Osteoblast (primary cell): Measurements from ENCODE around the gene SRF. TPM values are rescaled to one million over a fixed set of nuclear protein-coding genes. Genes with fewer than 3 reads are reported as not detected.
A peak's percentile ranks its signal among the peaks of the same experiment; 100 is the strongest.

Experiments
- DNase-seq: peaks from one replicate; pipeline ENCODE4 v3.0.0; 2011; ENCODE audit warnings: low spot score, mixed read lengths; ENCODE audit not compliant: insufficient read length; ENCODE audit errors: missing footprints
- H2AFZ ChIP-seq: 2 replicates; pipeline ENCODE4 v1.6.0; 2011; ENCODE audit warnings: mild to moderate bottlenecking, low read length
- H3K27ac ChIP-seq: 2 replicates; pipeline ENCODE4 v1.5.1; 2011; ENCODE audit warnings: mild to moderate bottlenecking, low read depth, low read length, moderate library complexity
- H3K27me3 ChIP-seq: 2 replicates; pipeline ENCODE4 v1.6.0; 2012; ENCODE audit warnings: mild to moderate bottlenecking, control low read depth, inconsistent platforms, low read length, moderate library complexity; ENCODE audit not compliant: insufficient read depth
- H3K36me3 ChIP-seq: 2 replicates; pipeline ENCODE4 v1.5.1; 2011; ENCODE audit warnings: mild to moderate bottlenecking, low read length, control low read depth, moderate library complexity; ENCODE audit not compliant: insufficient read depth
- H3K4me1 ChIP-seq: 2 replicates; pipeline ENCODE4 v1.5.1; 2011; ENCODE audit warnings: mild to moderate bottlenecking, low read length, control low read depth, moderate library complexity; ENCODE audit not compliant: insufficient read depth
- H3K4me2 ChIP-seq: 2 replicates; pipeline ENCODE4 v1.6.0; 2011; ENCODE audit warnings: mild to moderate bottlenecking, low read length; ENCODE audit not compliant: insufficient read depth
- H3K4me3 ChIP-seq: fragments of 200-600 bp; sonication (generic); 3 replicates; pipeline ENCODE4 v1.5.1; 2012; ENCODE audit warnings: mild to moderate bottlenecking, low read length, inconsistent platforms; ENCODE audit not compliant: insufficient read depth
- H3K79me2 ChIP-seq: 2 replicates; pipeline ENCODE4 v1.6.0; 2012; ENCODE audit warnings: mild to moderate bottlenecking, low read length, control low read depth, inconsistent platforms; ENCODE audit not compliant: insufficient read depth
- H3K9me3 ChIP-seq: 2 replicates; pipeline ENCODE4 v1.5.1; 2011; ENCODE audit warnings: low read depth, low read length, control low read depth
- H4K20me1 ChIP-seq: 2 replicates; pipeline ENCODE4 v1.6.0; 2012; ENCODE audit warnings: mild to moderate bottlenecking, low read length, control low read depth; ENCODE audit not compliant: insufficient read depth
- CTCF ChIP-seq: IDR thresholded peaks from 2 replicates; pipeline ENCODE4 v1.5.1; 2011; ENCODE audit warnings: mild to moderate bottlenecking, low read depth, low read length, moderate library complexity; ENCODE audit errors: extremely low read depth
- total RNA-seq: library from RNA; depleted of rRNA; stranded (reverse); fragments of >200 nt; gene quantifications from 2 replicates; pipeline ENCODE4 v1.2.3, GENCODE V29; 2012

Gene SRF
- total RNA-seq, 1 donor, result 20.6 TPM

GRCh38 chr6:43171707-43172103 lies 636 bp downstream of the SRF start:
- DNase-seq, result no peak
- no peak overlapping the region for H2AFZ ChIP-seq

GRCh38 chr6:43172104-43173007 lies 1.3 kb downstream of the SRF start:
- Histone ChIP-seq H3K4me2 (peak overlapping the region; percentile 96), H3K4me1 (peaks cover 36% of the 10 kb centered on the region), H3K79me2 (peaks cover 50% of the 10 kb centered on the region), H3K9me3 (no peaks in the 10 kb centered on the region), H3K36me3 (peaks cover 23% of the 10 kb centered on the region), H4K20me1 (peaks cover 33% of the 10 kb centered on the region), H2AFZ (no peak overlapping the region), H3K27me3 (no peaks in the 10 kb centered on the region), H3K27ac (peak overlapping the region; percentile 92), H3K4me3 (peak overlapping the region; percentile 86)
- TF ChIP-seq CTCF, result no peak
- DNase-seq, result peak; percentile 83

More at GRCh38 chr6:43171707-43172103, 636 bp downstream of the SRF start:
- peaks cover 31% of the 10 kb centered on the region for H4K20me1 ChIP-seq
- peak overlapping the region; percentile 86 for H3K4me3 ChIP-seq
- H3K27ac ChIP-seq, result peak overlapping the region; percentile 92
- TF ChIP-seq CTCF, result no peak
- no peaks in the 10 kb centered on the region for H3K27me3 ChIP-seq
- peaks cover 46% of the 10 kb centered on the region for H3K79me2 ChIP-seq
- H3K36me3 ChIP-seq, result peaks cover 19% of the 10 kb centered on the region
- H3K9me3 ChIP-seq, result no peaks in the 10 kb centered on the region
- H3K4me2 ChIP-seq, result peak overlapping the region; percentile 96
- peaks cover 36% of the 10 kb centered on the region for H3K4me1 ChIP-seq

- no peak for DNase-seq
- no peak overlapping the region for H2AFZ ChIP-seq
- no peak for TF ChIP-seq CTCF
- H3K79me2 ChIP-seq, result peaks cover 59% of the 10 kb centered on the region
- H3K9me3 ChIP-seq, result no peaks in the 10 kb centered on the region
- H3K4me2 ChIP-seq, result peak overlapping the region; percentile 96
- H3K4me1 ChIP-seq, result peaks cover 36% of the 10 kb centered on the region
- peak overlapping the region; percentile 86 for H3K4me3 ChIP-seq
- no peaks in the 10 kb centered on the region for H3K27me3 ChIP-seq
- H3K36me3 ChIP-seq, result peaks cover 33% of the 10 kb centered on the region
- H3K27ac ChIP-seq, result peak overlapping the region; percentile 92
- H4K20me1 ChIP-seq, result peaks cover 33% of the 10 kb centered on the region
These were observed 2.7 kb downstream of the SRF start for GRCh38 chr6:43173591-43174262.
